Endothelial cell of umbilical vein (primary cell): ENCODE measurements around the gene CRK. TPM values are rescaled to one million over a fixed set of nuclear protein-coding genes. Genes with fewer than 3 reads are reported as not detected.
A peak's percentile ranks its signal among the peaks of the same experiment; 100 is the strongest.
"Not testable (repeated sequence)": the region's sequence is repeated elsewhere in the genome, so short reads cannot be mapped to it uniquely, and the experiment has no call there.

Source experiments
- BruUV-seq: library from RNA; stranded (reverse); fragments of 400-500 nt; replicated peaks from 2 replicates; lab custom pipeline; 2021; lab: Mats Ljungman, UMichigan
- CTCF ChIA-PET: fragments of 300-600, 350-600 bp; sonication (Branson Sonifier 250); formaldehyde crosslinking; loops from one replicate; lab custom pipeline; 2021; ENCODE audit warnings: antibody characterized with exemption, inconsistent platforms; lab: Charles Lee
- POLR2A ChIA-PET: fragments of 300-600, 350-600 bp; sonication (Branson Sonifier 250); formaldehyde crosslinking; loops from one replicate; lab custom pipeline; 2021; ENCODE audit warnings: antibody characterized with exemption, inconsistent platforms; lab: Charles Lee
- DNase-seq: peaks from one replicate; pipeline ENCODE4 v3.0.0-alpha.2; 2011; ENCODE audit warnings: low read depth, low spot score
- FAIRE-seq: peaks from 2 replicates; lab custom pipeline; 2011; peaks lifted over from hg19 to GRCh38; lab: Jason Lieb, UNC
- H2AFZ ChIP-seq: 2 replicates; pipeline ENCODE4 v1.6.0; 2012; ENCODE audit warnings: low read depth, low read length, control low read depth, inconsistent platforms
- H3K27ac ChIP-seq: 2 replicates; pipeline ENCODE4 v1.5.1; 2011; ENCODE audit warnings: low read depth, mild to moderate bottlenecking, control low read depth, low read length, moderate library complexity; ENCODE audit not compliant: insufficient read depth
- H3K27me3 ChIP-seq, 2 experiments: 2 replicates each; pipeline versions ENCODE4 v1.6.0 to v1.6.1; 2011; ENCODE audit warnings: low read length in 2 of 2, mixed read lengths in 1 of 2; ENCODE audit not compliant: control insufficient read depth in 2 of 2, insufficient read depth in 2 of 2
- H3K36me3 ChIP-seq, 2 experiments: 2 replicates in 1 of 2; 3 replicates in 1 of 2; pipeline ENCODE4 v1.5.1; 2011; ENCODE audit warnings: low read length in 2 of 2, mild to moderate bottlenecking in 1 of 2, moderate library complexity in 1 of 2; ENCODE audit not compliant: control insufficient read depth in 2 of 2, insufficient read depth in 2 of 2; ENCODE audit errors: extremely low read depth in 1 of 2
- H3K4me1 ChIP-seq: 3 replicates; pipeline ENCODE4 v1.5.1; 2011; ENCODE audit warnings: mild to moderate bottlenecking, low read length; ENCODE audit not compliant: control insufficient read depth, insufficient read depth; ENCODE audit errors: extremely low read depth
- H3K4me2 ChIP-seq: 2 replicates; pipeline ENCODE4 v1.6.1; 2011; ENCODE audit warnings: low read length, control low read depth, mixed read lengths; ENCODE audit not compliant: insufficient read depth
- H3K4me3 ChIP-seq, 3 experiments: fragments of 200-600 bp in 1 of 3; sonication (generic), shearing (Covaris generic) in 1 of 3; replicated peaks in 1 of 3; 2 replicates each; pipeline ENCODE4 v1.5.1; 2011 to 2016; ENCODE audit warnings: control low read depth in 3 of 3, low read length in 3 of 3, mild to moderate bottlenecking in 2 of 3, inconsistent platforms in 1 of 3, low read depth in 1 of 3, moderate library complexity in 1 of 3; ENCODE audit not compliant: insufficient read depth in 1 of 3
- H3K79me2 ChIP-seq: 2 replicates; pipeline ENCODE4 v1.6.0; 2012; ENCODE audit warnings: low read length, inconsistent platforms; ENCODE audit not compliant: control insufficient read depth, insufficient read depth
- H3K9ac ChIP-seq: replicated peaks from 2 replicates; pipeline ENCODE3; 2011; ENCODE audit warnings: low read length, control low read depth; ENCODE audit not compliant: insufficient read depth; ENCODE audit errors: extremely low read depth
- H3K9me1 ChIP-seq: replicated peaks from 3 replicates; pipeline ENCODE4 v1.6.0; 2011; ENCODE audit warnings: mild to moderate bottlenecking, low read length; ENCODE audit not compliant: control insufficient read depth, insufficient read depth; ENCODE audit errors: extremely low read depth
- H3K9me3 ChIP-seq: replicated peaks from 2 replicates; pipeline ENCODE4 v1.5.1; 2012; ENCODE audit warnings: low read length, inconsistent platforms; ENCODE audit not compliant: control insufficient read depth, insufficient read depth
- H4K20me1 ChIP-seq: replicated peaks from 2 replicates; pipeline ENCODE3; 2011; ENCODE audit warnings: mild to moderate bottlenecking, low read length; ENCODE audit not compliant: control insufficient read depth, insufficient read depth; ENCODE audit errors: extremely low read depth
- CTCF ChIP-seq, 2 donors: IDR thresholded peaks; 1 replicate in 1 of 2; 2 replicates in 1 of 2; pipeline ENCODE4 v1.5.1; 2011; ENCODE audit warnings: low read length in 2 of 2, mild to moderate bottlenecking in 2 of 2, moderate library complexity in 2 of 2, control low read depth in 1 of 2, inconsistent platforms in 1 of 2, low read depth in 1 of 2; ENCODE audit not compliant: insufficient read depth in 1 of 2; ENCODE audit errors: extremely low read depth in 1 of 2
- FOS ChIP-seq: IDR thresholded peaks from 2 replicates; pipeline ENCODE4 v1.6.1; 2011; ENCODE audit warnings: mild to moderate bottlenecking, low read length, moderate library complexity, borderline replicate concordance; ENCODE audit not compliant: insufficient read depth
- POLR2A ChIP-seq: IDR thresholded peaks from 2 replicates; pipeline ENCODE4 v1.6.1; 2012; ENCODE audit warnings: low read depth, mild to moderate bottlenecking, control low read depth, low read length
- POLR2AphosphoS5 ChIP-seq: IDR thresholded peaks from 2 replicates; pipeline ENCODE4 v1.6.1; 2012; ENCODE audit warnings: low read depth, mild to moderate bottlenecking, control low read depth, low read length, moderate library complexity; ENCODE audit not compliant: insufficient read depth
- dilution Hi-C: fragments of 300-500 bp; cut with MboI; formaldehyde crosslinking; loops from one replicate; pipeline ENCODE4 v1.15.0; 2019; ENCODE audit warnings: low sequenced_read_pairs; ENCODE audit not compliant: extremely low pct_ligation_motif_present
- intact Hi-C: fragments of 100-400 bp; cut with micrococcal nuclease; formaldehyde crosslinking; loops from one replicate; pipeline ENCODE4 v1.10.0; 2022
- polyA plus RNA-seq, 4 experiments: library from polyadenylated mRNA; depleted of rRNA in 3 of 4; stranded (reverse) in 3 of 4; unstranded in 1 of 4; fragments of >200 nt; gene quantifications; 2 replicates each; pipeline versions ENCODE4 v1.2.1 to v1.2.3, GENCODE V29; 2011 to 2012; ENCODE audit warnings: missing spikeins in 1 of 4
- total RNA-seq: library from RNA; stranded (reverse); gene quantifications from 2 replicates; pipeline ENCODE4 v1.2.3, GENCODE V29; 2021

CRK gene
- total and polyA plus RNA-seq, 2 donors (not counting 3 experiments of a cell fraction or from before 2014, with no cell fraction given): 52.8 to 67.2 TPM

GRCh38 chr17:1447052-1447451 is 9.0 kb downstream of the CRK start:
- TF ChIP-seq FOS (no peak), POLR2A (peak; percentile 56), POLR2AphosphoS5 (peak; percentile 44)
- peak overlapping the region; percentile 58 for H3K4me2 ChIP-seq
- CTCF ChIA-PET: interaction anchor here (0.7 to 2.0 kb wide), 3 partner anchors 9 to 82 kb away, joined by 3 to 21 read pairs (median 3); no protein-coding TSS in a partner anchor
- intact Hi-C loops: loop anchor here (2.0 kb wide), 1 partner anchor 24 kb away; no protein-coding TSS in a partner anchor
- peak overlapping the region in 2 of 3 experiments; percentile 21 to 58 for H3K4me3 ChIP-seq
- H3K4me1 ChIP-seq: peaks cover 16% of the 10 kb centered on the region
- peaks cover 0 to 2% of the 10 kb centered on the region in 2 experiments for H3K36me3 ChIP-seq
- peak; percentile 99 for FAIRE-seq
- H4K20me1 ChIP-seq: peaks cover 7% of the 10 kb centered on the region
- H3K27ac ChIP-seq: peak overlapping the region; percentile 85
- POLR2A ChIA-PET: interaction anchor here (0.5 to 1.5 kb wide), 2 partner anchors 43 to 82 kb away, joined by 3 to 4 read pairs; no protein-coding TSS in a partner anchor
- H3K9me3 ChIP-seq: no peaks in the 10 kb centered on the region
- peak overlapping the region; percentile 78 for H3K9ac ChIP-seq
- DNase-seq: peak; percentile 82
- BruUV-seq: no TSS peak
- dilution Hi-C loops: no loop called here
- no peaks in the 10 kb centered on the region for H3K27me3 ChIP-seq
- no peaks in the 10 kb centered on the region for H3K9me1 ChIP-seq
- no peak overlapping the region for H2AFZ ChIP-seq
- peaks cover 92% of the 10 kb centered on the region for H3K79me2 ChIP-seq

- Histone ChIP-seq H3K27ac (peak overlapping the region; percentile 85), H4K20me1 (peaks cover 7% of the 10 kb centered on the region), H3K9me3 (no peaks in the 10 kb centered on the region), H3K4me3 (no peak overlapping the region), H3K4me1 (peaks cover 16% of the 10 kb centered on the region), H3K9me1 (no peaks in the 10 kb centered on the region), H3K9ac (no peak overlapping the region), H2AFZ (no peak overlapping the region), H3K36me3 (peaks cover 0 to 2% of the 10 kb centered on the region in 2 experiments), H3K4me2 (no peak overlapping the region), H3K27me3 (no peaks in the 10 kb centered on the region), H3K79me2 (peaks cover 92% of the 10 kb centered on the region)
- DNase-seq (no peak), FAIRE-seq (no peak)
- no peak for TF ChIP-seq POLR2A
- TF ChIP-seq CTCF (IDR thresholded peaks at IDR 0.05; ENCODE audit: extremely low read depth in 1 of 2, insufficient read depth in 1 of 2, low read depth in 1 of 2, low read length in 2 of 2): no peak
- CTCF ChIA-PET: no interaction called here
- dilution Hi-C loops: no loop called here
- POLR2A ChIA-PET: no interaction called here
- intact Hi-C loops: loop anchor here (2.0 kb wide), 1 partner anchor 23 kb away; no protein-coding TSS in a partner anchor
- no TSS peak for BruUV-seq
Observed at GRCh38 chr17:1446201-1446600, 9.8 kb downstream of the CRK start.

GRCh38 chr17:1445695-1446094 is 10.3 kb downstream of the CRK start:
- H3K27me3 ChIP-seq, dilution Hi-C loops, H3K36me3 ChIP-seq, FAIRE-seq, H3K4me2 ChIP-seq, H2AFZ ChIP-seq, H4K20me1 ChIP-seq, H3K9ac ChIP-seq, CTCF ChIA-PET, H3K27ac ChIP-seq, POLR2A ChIA-PET, H3K9me1 ChIP-seq, H3K4me3 ChIP-seq, H3K9me3 ChIP-seq, BruUV-seq, DNase-seq: not testable (repeated sequence)
- intact Hi-C loops: loop anchor here (2.0 kb wide), 1 partner anchor 23 kb away; no protein-coding TSS in a partner anchor
- Histone ChIP-seq H3K4me1 (peaks cover 16% of the 10 kb centered on the region), H3K79me2 (peaks cover 92% of the 10 kb centered on the region)
